HG02943 (cell line): ENCODE results near the gene OR52N2.

Source experiments
- ATAC-seq: cut with Tn5 transposase; IDR thresholded peaks from one replicate; pipeline ENCODE4 v1.9.1; 2021; ENCODE audit warnings: mild to moderate bottlenecking, low read depth, moderate library complexity; ENCODE audit not compliant: unreplicated experiment

Gene OR52N2

DNA sequence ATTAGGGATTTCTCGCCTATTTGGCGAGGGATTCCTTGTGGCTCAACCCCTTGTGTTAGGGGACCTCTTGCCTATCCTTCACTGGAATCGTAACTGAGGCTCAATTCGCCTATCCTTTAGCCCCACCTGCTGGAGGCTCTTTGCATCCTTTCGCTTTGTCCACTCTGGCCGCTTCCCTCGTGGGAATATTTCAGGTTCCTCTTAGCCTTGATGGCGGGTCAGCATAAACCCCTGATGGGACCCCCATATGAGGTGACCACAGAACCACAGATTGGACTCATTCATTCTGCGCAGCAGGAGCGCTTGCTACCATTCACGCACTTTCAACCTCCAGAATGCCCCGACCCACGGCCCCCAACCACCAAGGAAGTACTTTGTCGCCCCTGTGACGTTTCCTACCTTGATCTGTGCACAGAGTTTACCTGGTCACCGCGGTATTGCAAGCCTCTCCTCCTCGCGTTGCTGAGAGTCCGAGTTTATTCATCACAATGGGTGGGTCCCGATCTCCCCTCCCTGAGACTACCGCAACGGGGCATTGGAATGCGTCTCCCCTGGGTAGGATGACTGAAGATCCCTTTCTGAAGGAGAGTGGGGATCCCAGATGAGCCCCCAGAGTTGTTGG is at the start of gene OR52N2:
TSS of gene OR52N2 (plus strand) at position 425 of the 622 bp plus-strand sequence. CDS start 11,412 bp downstream, outside the sequence.
- peak; percentile 94 for ATAC-seq

DNA sequence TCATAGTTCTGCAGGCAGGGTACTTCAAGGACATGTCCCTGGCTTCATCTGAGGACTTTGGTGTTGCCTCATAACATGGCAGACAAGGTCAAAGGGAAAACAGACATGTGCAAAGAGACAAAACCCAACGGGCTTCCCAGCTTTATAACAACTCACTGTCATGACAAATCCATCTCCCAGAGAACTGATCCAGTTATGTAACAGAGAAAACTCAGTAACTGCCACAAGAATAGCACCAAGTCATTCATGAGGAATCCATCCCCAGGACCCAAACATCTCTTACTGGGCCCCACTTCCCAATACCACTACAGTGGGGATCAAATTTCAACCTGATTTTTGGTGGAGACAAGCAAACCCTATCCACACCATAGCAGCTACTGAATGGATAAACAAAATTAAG is 41.7 kb upstream of the OR52N2 start:
- no peak for ATAC-seq

DNA sequence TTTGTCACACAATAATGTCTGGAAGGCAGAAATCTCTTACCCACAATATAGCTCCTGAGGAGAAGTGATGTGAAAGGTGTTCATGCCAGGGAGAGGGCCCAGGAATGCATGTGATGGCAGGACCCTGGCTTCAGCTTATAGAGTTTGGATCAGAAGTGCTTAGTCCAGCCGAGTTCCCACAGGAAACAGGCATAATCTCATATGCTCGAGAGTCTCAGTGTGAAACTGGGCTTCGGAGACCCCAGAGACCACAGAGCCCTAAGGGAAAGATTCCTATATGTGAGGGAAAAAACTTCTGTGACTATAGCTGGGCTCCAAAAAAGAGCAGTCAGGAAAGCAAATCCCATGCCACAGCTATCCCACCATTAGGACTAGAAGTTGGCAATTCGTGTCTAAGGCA is 25.5 kb upstream of the OR52N2 start, which contains the start of gene OR52N5:
TSS of gene OR52N5 (minus strand) at position 101 of the 400 bp plus-strand sequence. CDS start 4,721 bp downstream, outside the sequence.
- no peak for ATAC-seq

DNA sequence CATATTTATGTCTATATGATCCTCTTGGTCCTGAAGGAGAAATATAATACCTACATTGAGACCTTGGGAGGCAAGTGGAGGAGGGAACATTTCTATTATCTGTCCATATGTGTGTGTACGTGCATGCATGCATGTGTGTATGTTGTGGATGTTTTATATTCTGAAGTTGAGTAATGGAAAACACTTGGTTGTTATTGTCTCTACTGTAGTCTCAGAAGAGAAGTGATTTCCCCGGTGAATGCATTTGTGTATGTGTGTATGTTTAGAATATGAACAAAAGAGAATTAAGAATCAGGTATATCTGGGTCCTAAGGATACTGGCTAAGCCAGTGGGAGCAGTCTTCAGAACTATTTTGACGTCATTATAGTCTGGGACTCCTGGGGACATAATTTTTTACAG is 17.6 kb upstream of the OR52N2 start, which contains the start of gene OR52N1:
TSS of gene OR52N1 (minus strand) at position 101 of the 400 bp plus-strand sequence. CDS start 2,449 bp downstream, outside the sequence.
- no peak for ATAC-seq

DNA sequence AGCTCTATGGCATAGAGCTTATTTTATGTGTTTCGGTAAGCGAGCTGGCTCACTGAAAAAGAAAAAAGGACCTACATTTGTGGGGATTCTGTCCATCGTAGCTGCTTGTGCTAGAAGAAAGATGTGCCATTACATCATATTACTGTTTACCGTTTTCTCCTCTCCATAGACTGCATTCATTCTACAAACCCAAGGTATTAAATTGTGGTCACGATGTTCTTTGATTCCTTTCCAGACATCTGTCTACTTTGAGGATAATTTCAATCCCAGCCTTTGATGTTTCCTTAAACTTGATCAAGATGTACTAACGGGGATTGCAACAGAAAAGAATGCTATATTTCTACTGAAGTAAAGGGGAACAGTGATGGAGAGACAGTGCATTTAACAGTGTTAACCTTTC is 12.2 kb upstream of the OR52N2 start:
- ATAC-seq: no peak

DNA sequence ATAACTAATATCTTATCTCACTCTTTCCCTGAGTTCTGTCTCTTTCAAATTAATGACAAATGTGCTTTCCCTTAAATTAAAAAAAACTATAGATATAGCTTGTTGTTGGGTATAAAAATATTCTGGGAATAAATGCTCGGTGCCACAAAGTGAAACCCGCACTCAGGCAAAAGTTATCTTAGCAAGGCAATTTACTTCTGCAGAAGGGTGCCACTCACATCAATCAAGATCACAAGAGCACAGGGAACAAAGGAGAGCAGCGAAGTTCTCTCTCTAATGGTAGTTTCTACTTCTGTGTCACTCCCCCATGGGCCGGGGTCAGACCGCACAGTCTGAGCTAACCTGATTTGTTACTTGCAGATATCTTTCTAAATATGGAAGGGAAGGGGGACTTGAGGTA is 4.7 kb upstream of the OR52N2 start:
- no peak for ATAC-seq

DNA sequence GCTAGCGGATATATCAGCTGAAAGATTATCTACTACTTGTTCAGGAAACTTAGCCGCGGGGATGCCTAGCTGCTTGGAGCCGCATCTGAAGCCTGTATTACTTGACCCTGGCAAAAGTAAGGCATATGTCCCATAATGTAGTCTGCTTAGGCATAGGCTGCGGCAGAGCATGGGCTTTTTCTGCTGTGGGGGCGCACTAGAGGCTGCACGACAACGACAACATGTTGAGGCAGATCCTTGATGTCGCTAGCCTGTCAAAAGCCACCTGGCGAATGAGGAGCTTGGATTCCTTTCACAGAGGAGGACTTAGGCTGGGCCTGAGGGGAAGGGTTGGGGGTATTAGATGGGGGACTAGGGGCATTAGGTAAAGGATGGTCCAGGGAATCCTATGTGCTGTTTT is 1.1 kb upstream of the OR52N2 start:
- ATAC-seq: no peak

DNA sequence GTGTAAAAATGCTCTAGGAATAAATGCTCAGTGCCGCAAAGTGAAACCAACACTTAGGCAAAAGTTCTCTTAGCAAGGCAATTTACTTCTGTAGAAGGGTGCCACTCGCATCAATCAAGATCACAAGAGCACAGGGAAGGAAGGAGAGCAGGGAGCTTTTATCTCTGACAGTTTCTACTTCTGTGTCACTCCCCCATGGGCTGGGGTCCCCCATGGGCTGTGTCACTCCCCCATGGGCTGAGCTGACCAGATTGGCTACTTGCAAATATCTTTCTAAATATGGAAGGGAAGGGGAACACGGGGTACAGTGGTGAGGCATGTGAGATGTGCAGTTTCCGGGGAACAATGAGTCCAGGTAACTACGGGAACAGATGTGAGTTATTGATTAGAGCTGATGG is 397 bp downstream of the OR52N2 start:
- ATAC-seq: peak; percentile 27

DNA sequence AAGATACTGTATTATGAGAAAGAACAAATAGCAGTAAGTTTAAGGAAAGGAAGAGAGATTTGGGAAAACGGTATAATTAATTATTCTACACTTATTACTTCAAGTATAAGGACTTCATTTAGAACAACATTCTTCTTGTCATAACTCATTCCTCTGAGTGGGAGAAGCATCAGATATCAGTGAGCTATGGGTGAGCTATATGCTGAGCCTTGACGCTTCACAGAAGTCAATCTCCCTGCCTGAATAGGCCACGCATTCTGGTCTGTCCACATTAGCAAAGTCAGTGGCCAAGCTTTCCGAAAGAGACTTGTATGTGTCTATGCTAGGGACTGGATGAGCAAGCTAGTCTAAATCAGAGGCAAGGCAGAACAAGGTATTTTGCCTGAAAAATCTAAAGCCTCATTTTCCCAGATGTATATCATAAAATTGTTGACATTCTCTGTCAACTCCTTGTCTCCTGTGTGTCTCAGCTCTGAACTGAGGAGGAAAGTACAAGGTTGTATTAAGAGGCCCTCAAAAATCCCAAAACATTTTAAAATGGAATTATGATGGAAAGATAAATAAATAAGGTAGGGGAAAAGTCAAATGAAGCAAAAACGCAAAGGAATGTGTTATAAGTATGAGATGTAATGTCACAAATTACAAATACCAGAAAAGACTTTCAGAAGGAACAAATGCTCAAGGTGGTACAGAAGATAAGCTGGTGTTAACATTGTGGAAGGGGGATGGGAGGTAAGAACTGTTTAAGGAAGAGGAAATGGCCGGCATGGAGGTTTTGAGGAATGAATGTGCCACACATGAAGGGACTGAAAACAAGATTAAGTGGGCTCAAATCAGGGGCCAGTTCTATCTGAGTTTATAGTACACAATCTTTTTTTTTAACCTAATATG is 1.4 kb downstream of the OR52N2 start:
- ATAC-seq: no peak

DNA sequence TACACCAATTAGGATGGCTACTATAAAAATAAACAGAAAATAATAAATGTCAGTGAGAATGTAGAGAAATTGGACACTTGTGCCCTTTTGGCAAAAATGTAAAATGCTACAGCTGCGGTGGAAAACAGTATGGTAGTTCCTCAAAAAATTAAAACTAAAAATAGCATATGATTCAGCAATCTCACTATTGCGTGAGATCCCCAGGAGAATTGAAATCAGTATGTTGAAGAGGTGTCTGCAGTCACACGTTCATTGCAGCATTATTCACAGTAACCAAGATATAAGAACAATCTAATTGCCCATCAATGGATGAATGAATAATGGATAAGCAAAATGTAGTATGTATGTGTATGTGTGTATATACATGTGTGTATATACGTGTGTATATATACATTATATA is 6.8 kb downstream of the OR52N2 start:
- no peak for ATAC-seq

DNA sequence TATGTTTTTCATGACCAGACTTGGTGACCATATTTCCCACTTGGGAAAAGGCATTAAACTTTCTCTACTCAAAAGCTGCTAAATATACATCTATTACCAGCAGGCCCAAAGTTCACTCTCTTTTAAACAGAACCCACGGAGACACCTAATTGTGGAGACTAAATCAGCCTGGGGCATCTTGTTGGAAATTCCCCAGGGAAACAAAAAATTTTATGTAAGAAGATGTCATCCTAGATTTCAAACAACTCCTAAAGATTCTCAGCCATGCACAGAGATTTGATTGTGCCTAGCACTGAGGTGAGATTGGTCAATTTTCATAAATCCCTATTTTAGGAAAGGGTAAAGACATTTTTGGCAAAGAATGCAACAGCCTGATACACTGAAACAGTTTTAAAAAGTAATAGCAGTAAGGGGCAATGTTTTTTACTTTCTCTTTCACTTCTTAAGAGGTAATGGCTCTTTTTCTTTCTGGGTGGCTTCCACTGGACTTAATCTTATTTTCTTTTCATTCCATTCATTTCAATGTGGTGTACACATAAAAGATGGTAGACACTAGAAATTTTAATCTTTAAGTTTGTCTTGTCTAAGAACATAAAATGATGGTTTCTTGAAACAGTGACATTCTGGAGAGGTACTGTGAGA is 9.6 kb downstream of the OR52N2 start:
- ATAC-seq: no peak

DNA sequence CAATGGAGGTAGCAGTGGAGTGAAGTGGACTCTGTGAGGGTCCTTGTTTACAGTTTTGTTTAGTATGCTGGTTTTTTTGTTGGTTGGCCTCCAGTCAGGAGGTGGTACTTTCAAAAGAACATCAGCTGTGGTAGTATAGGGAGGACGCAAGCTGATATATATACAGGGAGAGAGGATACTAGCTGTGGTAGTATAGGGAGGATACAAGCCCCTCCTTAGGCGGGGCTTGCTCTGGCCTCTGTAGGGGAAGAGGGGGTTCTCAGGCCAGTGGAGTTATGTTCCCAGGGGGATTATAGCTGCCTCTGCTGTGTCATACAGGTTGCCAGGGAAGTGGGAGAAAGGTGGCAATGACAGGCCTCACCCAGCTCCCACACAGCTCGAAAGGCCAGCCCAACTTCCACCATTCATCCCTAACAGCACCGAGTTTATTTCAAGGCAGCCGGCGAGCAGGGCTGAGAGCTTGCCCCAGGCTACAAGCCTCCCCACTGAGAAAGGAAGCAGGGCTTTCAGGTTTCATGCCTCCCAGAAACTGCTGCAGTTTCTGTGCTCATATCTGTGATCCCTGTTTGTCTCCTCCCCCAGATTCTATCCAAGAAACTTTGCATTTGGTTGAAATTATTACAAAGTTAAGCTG is 22.6 kb downstream of the OR52N2 start:
- ATAC-seq: no peak

DNA sequence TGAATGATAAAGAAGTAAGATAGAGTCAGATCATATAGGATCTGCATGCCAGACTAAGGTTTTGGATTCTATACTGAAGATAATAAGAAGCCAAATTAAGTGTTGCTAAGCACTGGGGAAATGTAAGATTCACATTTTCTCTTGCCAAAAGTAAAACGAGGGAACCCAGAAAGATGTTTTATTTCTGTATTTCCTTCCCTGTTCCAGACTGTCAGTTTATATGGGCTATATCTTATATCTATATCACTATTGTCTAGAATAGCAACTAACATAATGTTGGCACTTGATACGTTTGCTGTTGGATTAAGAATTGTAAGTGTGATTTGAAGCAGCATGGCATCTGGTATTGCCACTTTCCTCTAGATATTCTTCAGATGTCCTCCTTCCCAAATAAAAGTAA is 24.7 kb downstream of the OR52N2 start:
- ATAC-seq: no peak

DNA sequence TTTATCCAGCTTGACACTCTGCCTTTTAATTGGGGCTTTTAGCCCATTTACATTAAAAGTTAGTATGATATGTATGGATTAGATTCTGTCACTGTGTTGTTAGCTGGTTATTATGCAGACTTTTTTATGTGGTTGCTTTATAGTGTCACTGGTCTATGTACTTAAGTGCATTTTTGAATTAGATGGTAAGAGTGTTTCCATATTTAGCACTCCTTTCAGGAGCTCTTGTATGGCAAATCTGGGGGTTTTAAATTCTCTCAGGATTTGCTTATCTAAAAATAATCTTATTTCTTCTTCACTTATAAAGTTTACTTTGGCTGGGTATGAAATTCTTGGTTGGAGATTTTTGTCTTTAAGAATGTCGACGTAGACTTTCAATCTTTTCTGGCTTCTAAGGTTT is 29.0 kb downstream of the OR52N2 start:
- ATAC-seq: no peak

DNA sequence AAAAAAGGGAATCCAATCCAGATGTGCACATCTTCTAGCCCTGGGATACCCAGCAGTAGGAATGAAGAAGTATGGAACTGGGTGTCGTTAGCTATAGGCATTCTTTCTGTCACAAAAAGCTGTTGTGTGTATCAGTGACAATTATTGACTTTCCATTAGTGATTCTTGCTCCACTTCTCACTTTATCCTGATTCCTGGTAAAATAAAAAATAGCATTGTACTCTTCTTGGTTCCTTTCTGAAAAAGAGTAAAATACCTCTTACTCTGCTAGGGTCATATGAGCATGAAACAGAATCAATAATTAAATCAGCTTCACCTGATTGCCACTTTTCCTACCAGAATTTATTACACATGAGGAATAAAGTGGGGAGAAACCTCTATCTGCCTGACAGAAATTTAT is 33.1 kb downstream of the OR52N2 start, which contains the start of gene OR52E6:
TSS of gene OR52E6 (minus strand) at position 101 of the 400 bp plus-strand sequence. CDS start at position 101, 0 bp downstream.
- no peak for ATAC-seq

DNA sequence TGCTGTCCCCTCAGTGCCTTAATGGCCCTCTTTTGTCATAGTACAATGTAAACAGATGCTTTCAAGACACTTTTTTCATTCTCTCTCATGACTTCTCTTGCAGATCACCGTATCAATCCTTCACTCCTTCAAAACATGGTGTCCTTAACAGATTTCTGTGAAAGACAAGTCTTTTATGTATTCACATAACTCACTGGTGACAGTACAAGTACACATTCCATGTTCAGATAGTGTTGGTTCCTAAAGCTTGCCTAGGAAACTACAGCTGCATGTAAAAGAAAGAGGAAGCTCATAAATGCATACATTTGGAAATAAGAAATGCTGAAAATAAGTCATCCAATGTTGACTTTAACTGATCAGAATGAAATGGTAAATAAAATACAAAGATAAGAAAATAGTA is 38.0 kb downstream of the OR52N2 start:
- no peak for ATAC-seq

DNA sequence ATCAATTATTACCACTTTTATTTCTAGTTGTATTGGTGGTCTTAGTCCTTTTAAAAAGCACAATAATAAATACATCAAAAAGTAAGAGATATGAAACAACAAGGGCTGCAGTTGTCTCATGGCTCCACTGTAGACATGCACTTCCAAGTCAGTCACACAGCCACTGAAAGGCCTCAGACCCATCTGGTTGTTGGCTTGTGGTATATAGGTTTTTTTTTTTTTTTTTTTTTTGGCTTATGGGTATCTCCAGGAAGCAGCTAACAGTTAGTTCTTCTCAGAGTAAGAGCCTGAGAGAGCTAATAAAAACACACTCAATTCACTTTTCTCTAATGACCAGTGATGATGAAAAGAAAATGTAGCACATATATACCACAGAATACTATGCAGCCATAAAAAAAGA is 39.0 kb downstream of the OR52N2 start:
- no peak for ATAC-seq

DNA sequence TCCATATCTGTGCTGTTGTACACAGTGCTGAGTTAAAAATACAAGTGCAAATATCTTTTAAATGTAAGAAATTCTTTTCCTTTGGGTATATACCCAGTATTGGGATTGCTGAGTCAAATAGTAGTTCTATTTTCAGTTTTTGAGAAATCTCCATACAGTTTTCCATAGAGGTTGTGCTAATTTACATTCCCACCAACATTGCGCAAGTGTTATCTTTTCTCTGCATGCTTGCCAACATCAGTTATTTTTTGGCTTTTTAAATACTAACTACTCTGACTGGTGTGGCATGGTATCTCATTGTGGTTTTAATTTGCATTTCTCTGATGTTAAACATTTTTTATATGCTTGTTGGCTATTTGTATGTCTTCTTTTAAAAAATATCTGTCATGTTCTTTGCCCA is 42.3 kb downstream of the OR52N2 start:
- no peak for ATAC-seq

DNA sequence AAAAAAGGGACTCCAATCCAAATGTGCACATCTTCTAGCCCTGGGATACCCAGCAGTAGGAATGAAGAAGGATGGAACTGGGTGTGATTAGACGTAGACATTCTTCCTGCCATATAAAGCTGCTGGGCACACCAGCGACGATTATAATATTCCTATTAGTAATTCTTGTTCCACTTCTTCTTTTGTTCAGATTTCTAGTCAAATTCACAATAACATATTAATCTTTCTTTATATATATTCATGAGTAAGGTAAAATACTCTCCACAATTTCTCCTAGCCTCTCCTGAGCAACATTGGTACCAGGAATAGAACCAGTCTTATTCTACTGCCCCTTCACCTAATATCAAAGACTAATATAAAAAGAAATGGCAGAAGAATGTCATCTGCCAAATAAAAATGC is 48.9 kb downstream of the OR52N2 start, which contains the start of gene OR52E8:
TSS of gene OR52E8 (minus strand) at position 101 of the 400 bp plus-strand sequence. CDS start at position 101, 0 bp downstream.
- no peak for ATAC-seq

DNA sequence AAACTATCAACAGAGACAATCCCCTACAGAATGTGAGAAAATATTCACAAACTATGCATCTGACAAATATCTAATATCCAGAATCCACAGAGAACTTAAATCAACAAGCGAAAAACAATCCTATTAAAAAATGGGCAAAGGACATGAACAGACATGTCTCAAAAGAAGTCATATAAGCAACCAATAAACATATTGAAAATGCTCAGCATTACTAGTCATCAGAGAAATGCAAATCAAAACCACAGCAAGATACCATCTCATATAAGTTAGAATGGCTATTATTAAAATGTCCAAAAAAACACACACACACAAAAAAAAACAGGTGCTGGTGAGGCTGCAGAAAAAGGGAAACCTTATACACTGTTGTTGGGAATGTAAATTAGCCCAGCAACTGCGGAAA is 57.1 kb downstream of the OR52N2 start:
- no peak for ATAC-seq
